GM12878 (cell line): Measurements from ENCODE around the gene SPEG. TPM values are rescaled to one million over a fixed set of nuclear protein-coding genes. Genes with fewer than 3 reads are reported as not detected.

Experiments
- ATAC-seq: fragments of 200-7000 bp; cut with Tn5 transposase; 3 replicates; pipeline ENCODE4 v1.9.1; 2020; ENCODE audit warnings: mild to moderate bottlenecking, moderate library complexity
- BruUV-seq: library from RNA; stranded (reverse); fragments of 400-500 nt; replicated peaks from 2 replicates; lab custom pipeline; 2021; lab: Mats Ljungman, UMichigan
- CTCF ChIA-PET: fragments of 300-600 bp; sonication (Branson Sonifier 250); formaldehyde crosslinking; extraction: SDS; loops from one replicate; lab custom pipeline; 2021; ENCODE audit warnings: inconsistent platforms; lab: Yijun Ruan, JAX
- POLR2A ChIA-PET: fragments of 350-600 bp; formaldehyde crosslinking; extraction: SDS; loops from one replicate; lab custom pipeline; 2021; ENCODE audit warnings: inconsistent platforms; lab: Charles Lee
- RAD21 ChIA-PET: fragments of 300-600 bp; sonication (Branson Sonifier 250); formaldehyde crosslinking; loops from one replicate; lab custom pipeline; 2023; ENCODE audit warnings: antibody characterized with exemption; ENCODE audit not compliant: unreplicated experiment; lab: Charles Lee
- SMC1A ChIA-PET: fragments of 300-600 bp; sonication (Branson Sonifier 250); formaldehyde crosslinking; loops from one replicate; lab custom pipeline; 2023; ENCODE audit not compliant: unreplicated experiment, uncharacterized antibody; lab: Charles Lee
- DNase-seq: peaks from one replicate; pipeline ENCODE4 v3.0.0-alpha.2; 2011; ENCODE audit warnings: low read depth, low spot score
- FAIRE-seq: peaks from 3 replicates; lab custom pipeline; 2011; peaks lifted over from hg19 to GRCh38; lab: Jason Lieb, UNC
- H2AFZ ChIP-seq: 2 replicates; pipeline ENCODE4 v1.6.0; 2011; ENCODE audit warnings: low read depth, low read length, control low read depth; ENCODE audit not compliant: control insufficient read depth
- H3K27ac ChIP-seq: 2 replicates; pipeline ENCODE4 v1.5.1; 2011; ENCODE audit warnings: control low read depth; ENCODE audit not compliant: control insufficient read depth, insufficient read depth
- H3K27me3 ChIP-seq, 2 experiments: replicated peaks in 1 of 2; 2 replicates each; pipeline versions ENCODE4 v1.6.0 to v1.6.1; 2011; ENCODE audit warnings: low read length in 1 of 2; ENCODE audit not compliant: control insufficient read depth in 2 of 2, insufficient read depth in 2 of 2
- H3K36me3 ChIP-seq, 2 experiments: 2 replicates each; pipeline ENCODE4 v1.5.1; 2011; ENCODE audit warnings: low read length in 1 of 2; ENCODE audit not compliant: control insufficient read depth in 2 of 2, insufficient read depth in 2 of 2
- H3K4me1 ChIP-seq: 2 replicates; pipeline ENCODE4 v1.6.1; 2011; ENCODE audit warnings: mild to moderate bottlenecking, low read length, moderate library complexity, mixed read lengths; ENCODE audit not compliant: control insufficient read depth, insufficient read depth
- H3K4me2 ChIP-seq: 2 replicates; pipeline ENCODE4 v1.6.0; 2011; ENCODE audit warnings: control low read depth; ENCODE audit not compliant: control insufficient read depth, insufficient read depth
- H3K4me3 ChIP-seq: fragments of 200-600 bp; sonication (generic); 2 replicates; pipeline ENCODE4 v1.5.1; 2016
- H3K79me2 ChIP-seq: 2 replicates; pipeline ENCODE4 v1.6.0; 2011; ENCODE audit warnings: low read length; ENCODE audit not compliant: control insufficient read depth, insufficient read depth
- H3K9ac ChIP-seq: 2 replicates; pipeline ENCODE4 v1.8.0; 2011; ENCODE audit warnings: low read length, control low read depth, mixed read lengths; ENCODE audit not compliant: control insufficient read depth, insufficient read depth
- H3K9me3 ChIP-seq: replicated peaks from 3 replicates; pipeline ENCODE4 v1.5.1; 2011; ENCODE audit warnings: mild to moderate bottlenecking, low read length; ENCODE audit not compliant: control insufficient read depth, insufficient read depth
- H4K20me1 ChIP-seq: 2 replicates; pipeline ENCODE4 v1.6.0; 2011; ENCODE audit not compliant: control insufficient read depth, insufficient read depth
- CBX5 ChIP-seq: sonication (generic); IDR thresholded peaks from 2 replicates; pipeline ENCODE4 v1.6.1; 2016; ENCODE audit warnings: low read depth, moderate library complexity, mild to moderate bottlenecking, inconsistent platforms
- MLLT1 ChIP-seq: fragments of 450-650 bp; IDR thresholded peaks from 2 replicates; pipeline ENCODE4 v1.6.1; 2016; ENCODE audit warnings: mild to moderate bottlenecking
- MXI1 ChIP-seq: fragments of 150-350 bp; IDR thresholded peaks from 2 replicates; pipeline ENCODE4 v1.6.1; 2011; ENCODE audit warnings: low read depth, mild to moderate bottlenecking, inconsistent platforms, low read length, improper control_type of control experiment
- NR2F1 ChIP-seq: fragments of 450-650 bp; conservative IDR thresholded peaks from 2 replicates; pipeline ENCODE4 v1.6.1; 2017; ENCODE audit warnings: mild to moderate bottlenecking
- PAX5 ChIP-seq: IDR thresholded peaks from 2 replicates; pipeline ENCODE4 v1.6.1; 2011; ENCODE audit warnings: low read depth, low read length, borderline replicate concordance
- SIX5 ChIP-seq: IDR thresholded peaks from 2 replicates; pipeline ENCODE4 v1.6.1; 2011; ENCODE audit warnings: mild to moderate bottlenecking, low read depth, low read length, moderate library complexity; ENCODE audit not compliant: severe bottlenecking
- SMARCA5 ChIP-seq: fragments of 450-650 bp; IDR thresholded peaks from 2 replicates; pipeline ENCODE4 v1.6.1; 2017; ENCODE audit warnings: mild to moderate bottlenecking
- SRF ChIP-seq, 2 experiments: IDR thresholded peaks; 2 replicates each; pipeline ENCODE4 v1.6.1; 2011; ENCODE audit warnings: low read depth in 2 of 2, low read length in 2 of 2, mild to moderate bottlenecking in 1 of 2, moderate library complexity in 1 of 2
- YBX1 ChIP-seq: fragments of 450-650 bp; IDR thresholded peaks from 2 replicates; pipeline ENCODE4 v1.6.1; 2016; ENCODE audit warnings: antibody characterized with exemption
- ZNF622 ChIP-seq: fragments of 450-650 bp; IDR thresholded peaks from 2 replicates; pipeline ENCODE4 v1.6.1; 2017; ENCODE audit warnings: mild to moderate bottlenecking, inconsistent platforms
- WGBS: methylation state at CpG from one replicate; pipeline ENCODE4 v1.1.6; 2016; ENCODE audit warnings: low lambda C conversion rate; ENCODE audit not compliant: insufficient replicate concordance, insufficient coverage; ENCODE audit errors: missing lambda C conversion rate; 5-methylcytosine and 5-hydroxymethylcytosine counted together
- in situ Hi-C: fragments of 300-500 bp; cut with MboI; formaldehyde crosslinking; loops from 9 replicates; pipeline ENCODE4 v1.14.3; 2018; ENCODE audit warnings: mixed read lengths
- intact Hi-C: fragments of 100-400 bp; cut with micrococcal nuclease; formaldehyde crosslinking; loops from one replicate; pipeline ENCODE4 v1.14.2; 2022; ENCODE audit not compliant: unreplicated experiment
- polyA plus RNA-seq, 11 experiments: library from polyadenylated mRNA; depleted of rRNA in 4 of 11; unstranded in 6 of 11; stranded (reverse) in 5 of 11; fragments of >200 nt; fragmentation: Nextera tagmentation in 4 of 11; fragmentation: Illumina TruSeq in 1 of 11; extraction: Ambion mirVana in 4 of 11; extraction: Trizol in 1 of 11; gene quantifications; 1 replicate in 1 of 11; 2 replicates in 10 of 11; pipeline versions ENCODE4 v1.2.1 to v1.2.3, GENCODE V29; 2011 to 2016; ENCODE audit warnings: inconsistent platforms in 2 of 11, missing spikeins in 2 of 11, low read depth in 1 of 11
- total RNA-seq, 4 experiments: library from RNA; depleted of rRNA in 3 of 4; stranded (reverse); fragments of >200 nt in 3 of 4; fragmentation: Illumina TruSeq in 1 of 4; extraction: Trizol in 1 of 4; gene quantifications; 2 replicates each; pipeline versions ENCODE4 v1.2.1 to v1.2.3, GENCODE V29; 2013 to 2021
- TF ChIP-seq, protein P1 (sequence below): IDR thresholded peaks from 2 replicates; pipeline ENCODE4 v1.6.1; 2011; ENCODE audit warnings: mild to moderate bottlenecking, low read depth, low read length, moderate library complexity; ENCODE audit not compliant: insufficient replicate concordance
- TF ChIP-seq, protein P2 (sequence below): fragments of 450-650 bp; IDR thresholded peaks from 2 replicates; pipeline ENCODE4 v1.6.1; 2017; ENCODE audit warnings: mild to moderate bottlenecking, moderate library complexity
- TF ChIP-seq, protein P3 (sequence below): IDR thresholded peaks from 2 replicates; pipeline ENCODE4 v1.6.1; 2011; ENCODE audit warnings: borderline replicate concordance, low read depth, mild to moderate bottlenecking, moderate library complexity, mixed read lengths, low read length; ENCODE audit not compliant: insufficient read depth; ENCODE audit errors: extremely low read length

The SPEG gene
- total and polyA plus RNA-seq, 10 of the 15 experiments (the other 5 are each of a cell fraction or from before 2014, with no cell fraction given): 0.03 to 0.28 TPM; not detected in 8

DNA sequence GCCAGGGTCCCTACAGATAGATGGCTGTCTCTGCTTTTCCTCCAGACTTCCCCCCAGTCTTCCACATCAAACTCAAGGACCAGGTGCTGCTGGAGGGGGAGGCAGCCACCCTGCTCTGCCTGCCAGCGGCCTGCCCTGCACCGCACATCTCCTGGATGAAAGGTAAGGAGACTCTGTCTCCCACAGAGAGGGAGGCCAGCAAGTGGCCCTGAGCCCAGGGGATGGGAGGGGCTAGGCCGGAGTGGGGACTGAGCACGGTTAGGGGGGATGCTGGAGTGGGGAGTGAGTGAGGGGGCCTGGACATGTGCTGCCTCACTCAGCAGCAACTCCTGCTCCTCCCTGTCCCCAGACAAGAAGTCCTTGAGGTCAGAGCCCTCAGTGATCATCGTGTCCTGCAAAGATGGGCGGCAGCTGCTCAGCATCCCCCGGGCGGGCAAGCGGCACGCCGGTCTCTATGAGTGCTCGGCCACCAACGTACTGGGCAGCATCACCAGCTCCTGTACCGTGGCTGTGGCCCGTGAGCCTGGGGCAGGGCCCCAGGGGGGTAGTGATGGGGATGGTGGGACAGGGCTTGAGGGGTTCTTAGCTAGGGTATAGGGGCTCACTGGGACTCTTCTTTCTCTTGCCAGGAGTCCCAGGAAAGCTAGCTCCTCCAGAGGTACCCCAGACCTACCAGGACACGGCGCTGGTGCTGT, 53.7 kb downstream of the SPEG start (continued):
- no peak for TF ChIP-seq SRF (IDR thresholded peaks at IDR 0.05; ENCODE audit: low read depth in 2 of 2, low read length in 2 of 2)
- TF ChIP-seq, protein P1, sequence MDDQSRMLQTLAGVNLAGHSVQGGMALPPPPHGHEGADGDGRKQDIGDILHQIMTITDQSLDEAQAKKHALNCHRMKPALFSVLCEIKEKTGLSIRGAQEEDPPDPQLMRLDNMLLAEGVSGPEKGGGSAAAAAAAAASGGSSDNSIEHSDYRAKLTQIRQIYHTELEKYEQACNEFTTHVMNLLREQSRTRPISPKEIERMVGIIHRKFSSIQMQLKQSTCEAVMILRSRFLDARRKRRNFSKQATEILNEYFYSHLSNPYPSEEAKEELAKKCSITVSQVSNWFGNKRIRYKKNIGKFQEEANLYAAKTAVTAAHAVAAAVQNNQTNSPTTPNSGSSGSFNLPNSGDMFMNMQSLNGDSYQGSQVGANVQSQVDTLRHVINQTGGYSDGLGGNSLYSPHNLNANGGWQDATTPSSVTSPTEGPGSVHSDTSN: no peak
- TF ChIP-seq CBX5: no peak

DNA sequence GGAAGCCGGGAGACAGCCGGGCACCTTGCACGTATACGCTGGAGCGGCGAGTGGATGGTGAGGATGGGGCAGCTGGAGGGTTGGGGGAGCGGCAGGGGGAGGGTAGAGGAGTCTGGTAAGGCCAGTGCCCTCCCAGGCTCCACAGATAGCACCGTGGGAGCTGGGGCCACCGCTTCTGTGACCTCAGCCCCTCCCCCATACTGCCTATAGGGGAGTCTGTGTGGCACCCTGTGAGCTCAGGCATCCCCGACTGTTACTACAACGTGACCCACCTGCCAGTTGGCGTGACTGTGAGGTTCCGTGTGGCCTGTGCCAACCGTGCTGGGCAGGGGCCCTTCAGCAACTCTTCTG, 54.2 kb downstream of the SPEG start:
- Histone ChIP-seq H3K4me2 (no peak overlapping the region), H3K36me3 (no peaks in the 10 kb centered on the region), H4K20me1 (no peaks in the 10 kb centered on the region), H3K9ac (no peak overlapping the region), H3K9me3 (no peaks in the 10 kb centered on the region), H3K4me3 (no peak overlapping the region), H3K27me3 (peaks cover 9 to 23% of the 10 kb centered on the region in 2 experiments), H3K79me2 (no peaks in the 10 kb centered on the region), H3K27ac (no peak overlapping the region), H2AFZ (no peak overlapping the region), H3K4me1 (no peaks in the 10 kb centered on the region)
- intact Hi-C loops: no loop called here
- SMC1A ChIA-PET: no interaction called here
- DNase-seq (no peak), ATAC-seq (no peak), FAIRE-seq (no peak)
- WGBS: 19% methylated on average over 11 of the region's 14 CpGs
- POLR2A ChIA-PET: interaction anchor here (0.6 kb wide), 1 partner anchor 149 kb away, joined by 3 read pairs; no protein-coding TSS in a partner anchor
- CTCF ChIA-PET: interaction anchor here (1.2 kb wide), 1 partner anchor 41 kb away, joined by 3 read pairs; no protein-coding TSS in a partner anchor
- RAD21 ChIA-PET: no interaction called here
- BruUV-seq: no TSS peak
- in situ Hi-C loops: no loop called here
- TF ChIP-seq ZNF622: no peak
- no peak for TF ChIP-seq PAX5
- no peak for TF ChIP-seq MXI1
- TF ChIP-seq, protein P2, sequence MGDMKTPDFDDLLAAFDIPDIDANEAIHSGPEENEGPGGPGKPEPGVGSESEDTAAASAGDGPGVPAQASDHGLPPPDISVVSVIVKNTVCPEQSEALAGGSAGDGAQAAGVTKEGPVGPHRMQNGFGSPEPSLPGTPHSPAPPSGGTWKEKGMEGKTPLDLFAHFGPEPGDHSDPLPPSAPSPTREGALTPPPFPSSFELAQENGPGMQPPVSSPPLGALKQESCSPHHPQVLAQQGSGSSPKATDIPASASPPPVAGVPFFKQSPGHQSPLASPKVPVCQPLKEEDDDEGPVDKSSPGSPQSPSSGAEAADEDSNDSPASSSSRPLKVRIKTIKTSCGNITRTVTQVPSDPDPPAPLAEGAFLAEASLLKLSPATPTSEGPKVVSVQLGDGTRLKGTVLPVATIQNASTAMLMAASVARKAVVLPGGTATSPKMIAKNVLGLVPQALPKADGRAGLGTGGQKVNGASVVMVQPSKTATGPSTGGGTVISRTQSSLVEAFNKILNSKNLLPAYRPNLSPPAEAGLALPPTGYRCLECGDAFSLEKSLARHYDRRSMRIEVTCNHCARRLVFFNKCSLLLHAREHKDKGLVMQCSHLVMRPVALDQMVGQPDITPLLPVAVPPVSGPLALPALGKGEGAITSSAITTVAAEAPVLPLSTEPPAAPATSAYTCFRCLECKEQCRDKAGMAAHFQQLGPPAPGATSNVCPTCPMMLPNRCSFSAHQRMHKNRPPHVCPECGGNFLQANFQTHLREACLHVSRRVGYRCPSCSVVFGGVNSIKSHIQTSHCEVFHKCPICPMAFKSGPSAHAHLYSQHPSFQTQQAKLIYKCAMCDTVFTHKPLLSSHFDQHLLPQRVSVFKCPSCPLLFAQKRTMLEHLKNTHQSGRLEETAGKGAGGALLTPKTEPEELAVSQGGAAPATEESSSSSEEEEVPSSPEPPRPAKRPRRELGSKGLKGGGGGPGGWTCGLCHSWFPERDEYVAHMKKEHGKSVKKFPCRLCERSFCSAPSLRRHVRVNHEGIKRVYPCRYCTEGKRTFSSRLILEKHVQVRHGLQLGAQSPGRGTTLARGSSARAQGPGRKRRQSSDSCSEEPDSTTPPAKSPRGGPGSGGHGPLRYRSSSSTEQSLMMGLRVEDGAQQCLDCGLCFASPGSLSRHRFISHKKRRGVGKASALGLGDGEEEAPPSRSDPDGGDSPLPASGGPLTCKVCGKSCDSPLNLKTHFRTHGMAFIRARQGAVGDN: no peak
- TF ChIP-seq, protein P3, sequence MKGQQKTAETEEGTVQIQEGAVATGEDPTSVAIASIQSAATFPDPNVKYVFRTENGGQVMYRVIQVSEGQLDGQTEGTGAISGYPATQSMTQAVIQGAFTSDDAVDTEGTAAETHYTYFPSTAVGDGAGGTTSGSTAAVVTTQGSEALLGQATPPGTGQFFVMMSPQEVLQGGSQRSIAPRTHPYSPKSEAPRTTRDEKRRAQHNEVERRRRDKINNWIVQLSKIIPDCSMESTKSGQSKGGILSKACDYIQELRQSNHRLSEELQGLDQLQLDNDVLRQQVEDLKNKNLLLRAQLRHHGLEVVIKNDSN: no peak
- TF ChIP-seq, protein P1: no peak
- TF ChIP-seq SIX5: no peak
- TF ChIP-seq NR2F1: no peak
- TF ChIP-seq MLLT1: no peak
- no peak for TF ChIP-seq SMARCA5
- no peak for TF ChIP-seq YBX1
